ENCODE data around the gene ERCC6.
A peak's percentile ranks its signal among the peaks of the same experiment; 100 is the strongest.

ERCC6 gene

DNA sequence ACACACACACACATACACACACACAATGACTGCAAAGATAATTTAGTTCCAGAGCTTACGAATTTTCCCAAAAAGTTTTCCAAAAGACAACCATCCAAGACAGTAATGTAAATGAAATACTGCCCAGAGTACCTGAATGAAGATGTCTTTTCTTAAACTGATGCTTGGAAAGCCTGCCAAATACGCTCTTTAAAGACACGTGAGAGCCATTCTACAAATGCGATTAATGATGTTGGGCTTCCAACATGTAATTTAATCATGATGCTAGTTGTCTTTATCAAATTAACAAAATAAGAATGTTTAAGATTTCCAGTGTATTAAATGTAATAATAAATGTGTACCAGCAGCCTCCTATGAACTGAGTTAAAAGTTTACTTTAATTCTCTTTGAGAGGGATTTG, 11.1 kb downstream of the ERCC6 start:
- Mint-ChIP-seq H3K27ac (no peak overlapping the region), H3K4me1 (peaks cover 27% of the 10 kb centered on the region), H3K36me3 (peaks cover 95% of the 10 kb centered on the region), H3K4me3 (no peak overlapping the region), H3K9me3 (no peaks in the 10 kb centered on the region)
- no peak for ATAC-seq
- no peak for DNase-seq (ENCODE audit: low spot score in 2 of 2)

DNA sequence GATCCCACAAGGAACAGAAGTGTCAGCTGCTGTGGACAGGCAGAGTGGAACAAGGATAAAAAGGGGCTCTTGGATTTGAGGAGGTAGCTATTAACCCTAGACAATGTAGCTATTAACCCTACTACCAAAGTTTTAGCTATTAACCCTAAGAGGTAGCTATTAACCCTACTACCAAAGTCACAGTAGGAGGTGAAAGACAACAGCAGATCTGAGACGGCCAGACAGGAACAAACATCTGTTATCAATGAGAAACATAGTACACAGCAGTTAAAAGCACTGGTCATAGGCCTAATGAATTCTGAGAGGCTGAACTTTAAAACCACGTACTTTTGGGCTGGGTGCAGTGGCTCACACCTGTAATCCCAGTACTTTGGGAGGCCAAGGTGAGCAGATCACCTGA, 11.9 kb downstream of the ERCC6 start:
- peaks cover 26% of the 10 kb centered on the region for H3K4me1 Mint-ChIP-seq
- H3K36me3 Mint-ChIP-seq, result peaks cover 90% of the 10 kb centered on the region
- ATAC-seq, result no peak
- H3K9me3 Mint-ChIP-seq, result no peaks in the 10 kb centered on the region
- H3K4me3 Mint-ChIP-seq, result no peak overlapping the region
- no peak overlapping the region for H3K27ac Mint-ChIP-seq
- DNase-seq (ENCODE audit: low spot score in 2 of 2), result no peak

GRCh38 chr10:49526619-49527018, 12.3 kb downstream of the ERCC6 start:
- Mint-ChIP-seq H3K4me1 (peaks cover 21% of the 10 kb centered on the region), H3K27ac (no peak overlapping the region), H3K9me3 (no peaks in the 10 kb centered on the region), H3K4me3 (no peak overlapping the region), H3K36me3 (peaks cover 90% of the 10 kb centered on the region)
- DNase-seq (ENCODE audit: low spot score in 2 of 2), result no peak
- no peak for ATAC-seq

DNA sequence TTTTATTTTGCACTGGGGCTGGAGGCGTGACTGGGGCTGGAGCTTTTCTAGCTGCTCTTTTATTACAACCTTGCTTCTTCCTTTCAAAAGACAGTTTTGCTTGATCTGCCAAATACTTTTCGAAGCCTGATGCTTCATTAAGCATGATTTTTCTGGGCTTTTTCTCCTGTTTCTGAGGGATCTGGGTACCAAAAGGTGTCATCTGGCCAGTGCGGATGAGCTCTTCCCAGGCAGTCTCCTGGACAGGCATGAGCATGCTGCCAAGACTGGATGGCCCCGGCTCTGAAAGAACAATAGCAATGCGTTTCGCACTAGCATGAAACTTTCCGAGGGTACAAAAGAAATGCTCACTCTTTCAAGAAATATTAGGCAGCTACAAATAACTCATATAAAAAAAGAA, 14.4 kb downstream of the ERCC6 start:
- Mint-ChIP-seq H3K4me1 (peaks cover 24% of the 10 kb centered on the region), H3K9me3 (no peaks in the 10 kb centered on the region), H3K27ac (no peak overlapping the region), H3K36me3 (peaks cover 82% of the 10 kb centered on the region), H3K4me3 (no peak overlapping the region)
- DNase-seq (ENCODE audit: low spot score in 2 of 2) (no peak), ATAC-seq (no peak)

GRCh38 chr10:49523301-49523700, 15.6 kb downstream of the ERCC6 start:
- Mint-ChIP-seq H3K36me3 (peaks cover 76% of the 10 kb centered on the region), H3K4me1 (peaks cover 21% of the 10 kb centered on the region), H3K4me3 (no peak overlapping the region), H3K9me3 (no peaks in the 10 kb centered on the region), H3K27ac (no peak overlapping the region)
- ATAC-seq (no peak), DNase-seq (ENCODE audit: low spot score in 2 of 2) (no peak)

- ATAC-seq (no peak), DNase-seq (ENCODE audit: low spot score in 2 of 2) (no peak)
- Mint-ChIP-seq H3K27ac (peak overlapping the region; percentile 40), H3K9me3 (no peaks in the 10 kb centered on the region), H3K4me1 (peaks cover 21% of the 10 kb centered on the region), H3K36me3 (peaks cover 61% of the 10 kb centered on the region), H3K4me3 (no peak overlapping the region)
These were observed 17.9 kb downstream of the ERCC6 start for GRCh38 chr10:49521062-49521461.

DNA sequence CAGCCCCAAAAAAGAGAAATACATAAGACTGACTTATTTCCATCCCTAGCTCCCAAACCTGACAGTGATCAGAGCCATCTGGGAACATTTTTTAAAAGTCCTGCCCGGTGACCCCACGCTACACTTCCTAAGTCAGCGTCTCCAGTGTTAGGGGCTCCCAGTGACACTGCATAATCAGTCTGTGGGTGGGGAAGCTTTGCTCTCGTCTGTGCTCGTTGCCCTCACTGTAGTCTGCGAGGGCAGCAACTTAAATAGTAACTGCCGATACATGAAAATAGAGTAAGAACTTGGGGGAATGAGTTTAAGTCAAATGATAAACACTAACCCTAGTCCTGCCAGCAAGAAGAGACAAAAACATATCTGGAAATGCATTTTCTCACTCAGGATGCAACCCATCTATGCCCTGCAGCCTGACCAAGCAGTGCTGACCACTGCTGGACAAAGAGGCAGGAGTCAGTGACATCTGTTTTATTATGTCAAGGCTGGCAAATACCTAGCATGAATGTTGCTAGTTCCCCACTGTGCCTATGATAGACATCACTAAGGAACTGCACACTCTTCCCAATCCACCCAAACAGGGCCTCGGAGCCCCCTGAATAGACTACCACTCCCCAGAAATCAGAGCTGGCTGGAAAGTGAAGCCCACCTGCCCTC, 18.7 kb downstream of the ERCC6 start:
- Mint-ChIP-seq H3K36me3 (peaks cover 61% of the 10 kb centered on the region), H3K4me1 (peaks cover 21% of the 10 kb centered on the region), H3K27ac (peak overlapping the region; percentile 40), H3K4me3 (no peak overlapping the region), H3K9me3 (no peaks in the 10 kb centered on the region)
- DNase-seq (ENCODE audit: low spot score in 2 of 2), result no peak
- ATAC-seq, result no peak

DNA sequence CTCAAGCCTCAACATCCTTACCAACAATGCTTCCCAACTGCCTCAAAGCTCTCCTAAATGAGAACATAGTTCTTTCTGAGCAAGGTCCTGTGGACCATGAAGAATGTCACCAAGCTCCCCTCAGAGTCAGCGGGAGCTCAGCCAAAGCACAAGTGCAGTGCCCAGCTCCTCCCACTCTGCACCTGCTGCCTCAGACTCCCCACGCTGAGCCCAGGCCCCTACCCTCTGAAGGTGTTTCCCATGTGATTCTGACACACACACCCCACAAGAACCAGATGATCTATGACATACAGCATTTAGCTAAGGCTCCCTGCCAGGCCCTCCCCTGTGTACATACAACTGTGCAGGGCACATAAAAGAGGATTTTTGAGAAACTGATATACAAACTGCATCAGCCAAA, 19.2 kb downstream of the ERCC6 start:
- peaks cover 61% of the 10 kb centered on the region for H3K36me3 Mint-ChIP-seq
- ATAC-seq (no peak), DNase-seq (ENCODE audit: low spot score in 2 of 2) (no peak)
- H3K4me3 Mint-ChIP-seq, result no peak overlapping the region
- no peaks in the 10 kb centered on the region for H3K9me3 Mint-ChIP-seq
- H3K4me1 Mint-ChIP-seq, result peaks cover 21% of the 10 kb centered on the region
- peak overlapping the region; percentile 40 for H3K27ac Mint-ChIP-seq

- Mint-ChIP-seq H3K36me3 (peaks cover 61% of the 10 kb centered on the region), H3K27ac (no peak overlapping the region), H3K4me3 (no peak overlapping the region), H3K4me1 (peaks cover 15% of the 10 kb centered on the region), H3K9me3 (no peaks in the 10 kb centered on the region)
- ATAC-seq, result no peak
- peak in 1 of 2 donors; percentile 59 for DNase-seq (ENCODE audit: low spot score in 2 of 2)
These were observed 19.8 kb downstream of the ERCC6 start for GRCh38 chr10:49518982-49519578.

DNA sequence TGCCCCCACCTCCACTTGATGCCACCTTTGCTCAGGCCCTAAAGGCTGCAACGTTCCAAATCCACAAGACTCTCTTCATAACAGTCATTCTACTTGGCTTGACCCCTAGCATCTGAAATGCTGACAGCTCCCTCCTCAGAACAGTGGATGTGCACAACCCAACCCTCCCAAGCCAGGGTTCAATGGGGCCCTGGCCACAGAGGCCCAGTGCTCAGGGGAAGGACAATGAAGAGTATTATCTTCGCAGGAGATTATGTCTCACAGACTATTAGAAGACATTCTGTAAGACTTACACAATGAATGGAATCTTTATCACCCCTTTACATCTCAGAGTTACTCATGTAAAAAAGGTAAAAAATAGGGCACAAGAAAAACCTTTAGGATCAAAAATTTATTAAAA, 20.4 kb downstream of the ERCC6 start:
- H3K36me3 Mint-ChIP-seq, result peaks cover 59% of the 10 kb centered on the region
- H3K27ac Mint-ChIP-seq, result no peak overlapping the region
- ATAC-seq (no peak), DNase-seq (ENCODE audit: low spot score in 2 of 2) (no peak)
- no peak overlapping the region for H3K4me3 Mint-ChIP-seq
- no peaks in the 10 kb centered on the region for H3K9me3 Mint-ChIP-seq
- peaks cover 11% of the 10 kb centered on the region for H3K4me1 Mint-ChIP-seq

DNA sequence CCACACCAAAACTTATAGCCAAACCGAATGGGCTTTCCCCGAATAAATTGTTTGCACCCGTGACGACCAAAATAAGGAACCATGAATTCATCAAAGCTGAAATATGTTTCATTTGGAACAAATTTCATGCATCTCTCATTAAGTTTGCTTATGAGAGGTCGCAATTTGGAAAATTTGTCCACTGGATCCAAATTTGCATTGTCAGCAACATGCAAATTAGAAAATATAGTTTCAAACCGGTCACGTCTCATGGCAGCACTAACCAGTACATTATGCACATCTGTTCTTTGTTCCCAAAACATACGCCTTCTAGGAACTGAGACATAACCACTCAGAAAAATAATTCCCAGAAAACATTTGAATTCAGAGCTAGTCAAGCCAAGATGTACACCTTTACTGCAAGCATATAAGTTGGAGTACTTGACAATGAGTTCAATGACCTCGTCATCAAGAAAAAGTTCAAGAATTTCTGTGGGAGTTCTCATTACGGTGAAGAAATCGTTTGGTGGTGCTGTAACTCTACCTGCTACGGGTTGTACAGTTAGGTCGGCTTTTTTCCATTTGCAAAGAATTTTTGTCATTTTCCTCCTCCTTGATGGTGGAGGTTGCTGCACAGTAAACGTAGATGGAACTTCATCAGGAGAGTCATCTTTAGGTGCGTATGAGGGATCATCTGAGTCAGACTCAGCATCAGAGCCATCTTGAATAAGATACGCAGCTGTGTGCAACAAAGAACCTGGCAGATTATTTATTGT, 22.5 kb downstream of the ERCC6 start:
- Mint-ChIP-seq H3K4me1 (peaks cover 11% of the 10 kb centered on the region), H3K27ac (no peak overlapping the region), H3K36me3 (peaks cover 47% of the 10 kb centered on the region), H3K9me3 (no peaks in the 10 kb centered on the region), H3K4me3 (no peak overlapping the region)
- DNase-seq (ENCODE audit: low spot score in 2 of 2) (no peak), ATAC-seq (no peak)

GRCh38 chr10:49512121-49512809, 26.7 kb downstream of the ERCC6 start:
- Mint-ChIP-seq H3K36me3 (peaks cover 30% of the 10 kb centered on the region), H3K9me3 (no peaks in the 10 kb centered on the region), H3K4me3 (no peak overlapping the region), H3K4me1 (peaks cover 21% of the 10 kb centered on the region), H3K27ac (no peak overlapping the region)
- DNase-seq (ENCODE audit: low spot score in 2 of 2) (no peak), ATAC-seq (peak; percentile 61)

DNA sequence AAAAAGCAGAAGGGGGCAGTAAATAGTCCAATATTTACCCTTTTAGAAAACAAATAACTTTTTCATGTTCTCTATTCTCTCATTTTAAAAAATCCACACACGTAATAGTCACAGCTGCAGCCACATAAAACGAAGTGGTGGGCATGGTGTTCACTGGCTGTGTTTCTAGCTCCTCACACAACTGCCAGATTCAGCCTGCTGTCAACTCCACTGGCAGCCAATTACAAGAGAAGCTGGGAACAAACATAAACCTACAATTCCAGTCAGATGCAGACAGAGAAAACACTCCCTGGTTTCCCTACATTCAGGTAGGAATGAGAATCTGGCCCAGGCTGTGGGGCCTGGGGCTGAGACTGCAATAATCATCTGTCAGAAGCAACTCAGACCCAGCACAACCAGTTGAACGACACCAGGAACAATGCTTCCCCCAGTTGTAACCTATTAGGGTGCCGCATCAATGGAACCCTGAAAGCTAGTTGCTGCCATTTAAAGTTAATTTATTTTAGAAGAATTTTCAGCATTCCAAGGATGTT, 29.1 kb downstream of the ERCC6 start:
- no peak overlapping the region for H3K4me3 Mint-ChIP-seq
- no peaks in the 10 kb centered on the region for H3K9me3 Mint-ChIP-seq
- H3K27ac Mint-ChIP-seq, result no peak overlapping the region
- peaks cover 28% of the 10 kb centered on the region for H3K4me1 Mint-ChIP-seq
- peaks cover 27% of the 10 kb centered on the region for H3K36me3 Mint-ChIP-seq
- DNase-seq (ENCODE audit: low spot score in 2 of 2), result no peak
- ATAC-seq, result no peak

- DNase-seq (ENCODE audit: low spot score in 2 of 2) (no peak), ATAC-seq (peak; percentile 50)
- Mint-ChIP-seq H3K27ac (no peak overlapping the region), H3K9me3 (no peaks in the 10 kb centered on the region), H3K4me1 (peaks cover 28% of the 10 kb centered on the region), H3K36me3 (peaks cover 27% of the 10 kb centered on the region), H3K4me3 (no peak overlapping the region)
These were observed 30.3 kb downstream of the ERCC6 start for GRCh38 chr10:49508654-49509053.

DNA sequence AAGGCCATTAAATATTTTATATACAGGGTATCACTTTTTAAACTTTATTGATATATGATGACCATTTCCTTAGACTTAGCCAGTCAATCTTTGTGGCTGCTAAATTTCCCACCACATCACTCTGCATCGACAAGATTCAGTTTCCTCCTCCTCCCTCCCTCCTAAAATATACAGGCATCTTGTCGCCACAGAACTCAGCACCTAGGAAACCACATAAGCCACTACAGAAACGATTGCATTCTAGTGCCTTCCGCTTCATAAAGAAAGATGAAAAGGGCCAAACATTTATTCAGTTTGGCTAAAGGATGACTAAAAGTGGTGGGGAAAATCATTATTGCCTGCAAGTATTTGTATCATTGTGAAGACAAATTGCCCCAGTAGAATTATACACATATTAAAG, 30.7 kb downstream of the ERCC6 start:
- Mint-ChIP-seq H3K9me3 (no peaks in the 10 kb centered on the region), H3K4me1 (peaks cover 28% of the 10 kb centered on the region), H3K27ac (no peak overlapping the region), H3K4me3 (no peak overlapping the region), H3K36me3 (peaks cover 30% of the 10 kb centered on the region)
- no peak for DNase-seq (ENCODE audit: low spot score in 2 of 2)
- ATAC-seq, result peak; percentile 84

All from stimulated activated effector memory CD8-positive, alpha-beta T cell treated with anti-CD3 and anti-CD28 coated beads, Interleukin-12 subunit alpha, Interleukin-12 subunit beta, amount 100 ng/mL, for 72 hours (primary cell).